Uterus (tissue), 4 donors: ENCODE results near the gene CPM. TPM values are rescaled to one million over a fixed set of nuclear protein-coding genes. Genes with fewer than 3 reads are reported as not detected.

Experiments
- DNase-seq, 2 donors: peaks; one replicate each; pipeline ENCODE4 v3.0.0-alpha.2; 2019 to 2020
- H3K27ac ChIP-seq, 2 donors: fragments of 200-600 bp; sonication (generic); 1 replicate in 1 of 2; 2 replicates in 1 of 2; pipeline ENCODE4 v1.5.1; 2016 to 2018
- H3K27me3 ChIP-seq, 2 donors: fragments of 200-600 bp; sonication (generic); one replicate each; pipeline ENCODE4 v1.5.1; 2018 to 2019; ENCODE audit warnings: control low read depth in 1 of 2
- H3K36me3 ChIP-seq, 2 donors: fragments of 200-600 bp; sonication (generic); one replicate each; pipeline ENCODE4 v1.5.1; 2019; ENCODE audit warnings: control low read depth in 1 of 2
- H3K4me1 ChIP-seq, 2 donors: fragments of 200-600 bp; sonication (generic); one replicate each; pipeline ENCODE4 v1.5.1; 2018 to 2019; ENCODE audit warnings: control low read depth in 1 of 2
- H3K4me3 ChIP-seq, 2 donors: fragments of 200-600 bp; sonication (generic); 1 replicate in 1 of 2; 2 replicates in 1 of 2; pipeline ENCODE4 v1.5.1; 2018 to 2019; ENCODE audit warnings: mild to moderate bottlenecking in 1 of 2
- H3K9me3 ChIP-seq, 2 donors: fragments of 200-600 bp; sonication (generic); one replicate each; pipeline ENCODE4 v1.5.1; 2019; ENCODE audit warnings: control low read depth in 1 of 2
- POLR2A ChIP-seq, 2 donors: fragments of 450-650 bp; IDR thresholded peaks; one replicate each; pipeline ENCODE4 v1.6.1; 2016; ENCODE audit warnings: antibody characterized with exemption in 2 of 2, mild to moderate bottlenecking in 1 of 2, moderate library complexity in 1 of 2
- intact Hi-C: fragments of 100-400 bp; cut with DNase I; formaldehyde crosslinking; loops from one replicate; pipeline ENCODE4 v1.15.1; 2023; ENCODE audit warnings: low total_unique reads
- total RNA-seq, 4 donors: library from RNA; depleted of rRNA in 3 of 4; stranded (reverse); fragments of >200 nt in 3 of 4; gene quantifications; one replicate each; pipeline versions ENCODE4 v1.1.0 to v1.2.4, GENCODE V29; 2014 to 2023
- TF ChIP-seq, protein P1 (sequence below), 4 experiments: fragments of 200-600 bp in 2 of 4; fragments of 450-650 bp in 2 of 4; sonication (generic) in 2 of 4; IDR thresholded peaks; one replicate each; pipeline ENCODE4 v1.5.1; 2016 to 2019; ENCODE audit warnings: antibody characterized with exemption in 4 of 4, mild to moderate bottlenecking in 2 of 4, moderate library complexity in 1 of 4
- donor health status: DM: yes; HTN: yes; CAD: no.

Gene CPM
- total RNA-seq, 4 donors from 2014 or later: 4.4 to 20.0 (median 10.7) TPM

DNA sequence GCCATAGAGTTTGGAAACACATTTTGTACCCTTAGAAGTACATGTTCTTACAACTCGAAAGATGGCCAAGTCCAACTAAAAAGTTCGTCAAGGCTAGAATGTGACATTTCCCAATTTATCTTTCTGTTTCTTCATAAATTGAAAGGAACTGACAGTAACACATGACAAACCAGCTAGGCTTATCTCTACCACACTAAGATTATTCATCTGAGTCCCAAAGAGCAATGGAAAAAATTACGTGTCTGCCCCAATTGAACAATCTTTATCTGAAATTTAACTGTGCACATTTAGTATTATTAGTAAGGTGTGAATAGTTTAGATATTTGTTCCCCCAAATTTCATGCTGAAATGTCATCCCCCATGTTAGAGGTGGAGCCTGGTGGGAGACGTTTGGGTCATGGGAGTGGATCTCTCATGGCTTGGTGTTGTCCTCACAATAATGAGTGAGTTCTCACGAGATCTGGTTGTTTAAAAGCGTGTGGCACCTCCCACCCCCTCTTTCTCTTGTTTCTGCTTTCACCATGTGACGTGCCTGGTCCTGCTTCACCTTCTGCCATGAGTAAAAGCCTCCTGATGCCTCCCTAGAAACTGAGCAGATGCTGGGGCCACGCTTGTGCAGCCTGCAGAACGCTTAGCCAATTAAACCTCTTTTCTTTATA is 13.3 kb downstream of the CPM start:
- Histone ChIP-seq H3K9me3 (no peaks in the 10 kb centered on the region), H3K4me3 (no peak overlapping the region), H3K27me3 (no peaks in the 10 kb centered on the region), H3K36me3 (no peaks in the 10 kb centered on the region), H3K27ac (no peak overlapping the region), H3K4me1 (no peaks in the 10 kb centered on the region)
- TF ChIP-seq, protein P1, sequence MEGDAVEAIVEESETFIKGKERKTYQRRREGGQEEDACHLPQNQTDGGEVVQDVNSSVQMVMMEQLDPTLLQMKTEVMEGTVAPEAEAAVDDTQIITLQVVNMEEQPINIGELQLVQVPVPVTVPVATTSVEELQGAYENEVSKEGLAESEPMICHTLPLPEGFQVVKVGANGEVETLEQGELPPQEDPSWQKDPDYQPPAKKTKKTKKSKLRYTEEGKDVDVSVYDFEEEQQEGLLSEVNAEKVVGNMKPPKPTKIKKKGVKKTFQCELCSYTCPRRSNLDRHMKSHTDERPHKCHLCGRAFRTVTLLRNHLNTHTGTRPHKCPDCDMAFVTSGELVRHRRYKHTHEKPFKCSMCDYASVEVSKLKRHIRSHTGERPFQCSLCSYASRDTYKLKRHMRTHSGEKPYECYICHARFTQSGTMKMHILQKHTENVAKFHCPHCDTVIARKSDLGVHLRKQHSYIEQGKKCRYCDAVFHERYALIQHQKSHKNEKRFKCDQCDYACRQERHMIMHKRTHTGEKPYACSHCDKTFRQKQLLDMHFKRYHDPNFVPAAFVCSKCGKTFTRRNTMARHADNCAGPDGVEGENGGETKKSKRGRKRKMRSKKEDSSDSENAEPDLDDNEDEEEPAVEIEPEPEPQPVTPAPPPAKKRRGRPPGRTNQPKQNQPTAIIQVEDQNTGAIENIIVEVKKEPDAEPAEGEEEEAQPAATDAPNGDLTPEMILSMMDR (IDR thresholded peaks at IDR 0.05): no peak
- TF ChIP-seq POLR2A (IDR thresholded peaks at IDR 0.05): no peak
- no peak for DNase-seq
- intact Hi-C loops: no loop called here

DNA sequence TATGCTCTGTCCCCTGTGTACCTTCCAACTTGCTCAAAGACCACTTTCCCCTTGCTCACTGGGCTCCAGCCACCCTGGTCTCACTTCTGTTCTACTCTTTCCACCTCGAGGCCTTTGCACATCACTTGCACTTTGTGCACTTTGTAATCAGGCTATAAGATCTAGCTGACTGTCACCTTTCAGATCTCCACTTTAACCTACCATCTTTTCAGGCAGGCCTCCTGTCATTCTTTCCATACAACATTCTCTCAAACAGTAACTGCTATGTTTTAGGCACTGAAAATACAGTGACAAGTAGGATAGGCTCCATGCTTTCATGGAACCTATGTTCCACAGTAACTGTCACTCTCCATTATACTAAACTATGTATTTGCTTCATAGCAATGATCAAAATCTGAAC is 14.0 kb downstream of the CPM start:
- Histone ChIP-seq H3K4me3 (no peak overlapping the region), H3K27ac (no peak overlapping the region), H3K4me1 (no peaks in the 10 kb centered on the region), H3K9me3 (no peaks in the 10 kb centered on the region), H3K36me3 (no peaks in the 10 kb centered on the region), H3K27me3 (no peaks in the 10 kb centered on the region)
- intact Hi-C loops: no loop called here
- TF ChIP-seq POLR2A (IDR thresholded peaks at IDR 0.05): no peak
- TF ChIP-seq, protein P1 (IDR thresholded peaks at IDR 0.05): no peak
- DNase-seq: no peak

DNA sequence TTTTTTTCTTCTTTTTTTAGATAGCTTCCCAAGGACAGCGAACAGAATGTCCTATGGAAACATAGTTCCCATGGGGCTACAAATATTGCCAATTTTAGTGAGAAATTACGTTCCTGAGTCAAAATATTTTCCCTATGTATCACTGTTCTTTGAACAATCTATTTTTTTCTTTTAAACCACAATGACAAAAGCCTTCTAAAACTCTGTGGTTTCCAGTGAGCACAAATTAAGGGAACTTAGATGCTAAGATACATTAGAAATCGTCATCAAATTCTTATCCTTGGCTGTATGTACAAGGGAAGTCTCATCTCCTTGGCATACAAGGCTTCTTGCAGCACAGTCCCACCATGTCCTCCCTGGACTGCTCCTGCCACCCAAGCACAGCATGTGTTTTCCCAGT is 17.9 kb downstream of the CPM start:
- no peak overlapping the region for H3K4me3 ChIP-seq
- H3K4me1 ChIP-seq: no peaks in the 10 kb centered on the region
- H3K27me3 ChIP-seq: no peaks in the 10 kb centered on the region
- DNase-seq: no peak
- H3K9me3 ChIP-seq: no peaks in the 10 kb centered on the region
- H3K36me3 ChIP-seq: no peaks in the 10 kb centered on the region
- intact Hi-C loops: no loop called here
- TF ChIP-seq, protein P1 (IDR thresholded peaks at IDR 0.05): no peak
- no peak for TF ChIP-seq POLR2A (IDR thresholded peaks at IDR 0.05)
- H3K27ac ChIP-seq: peak overlapping the region in 1 of 2 donors; percentile 33

DNA sequence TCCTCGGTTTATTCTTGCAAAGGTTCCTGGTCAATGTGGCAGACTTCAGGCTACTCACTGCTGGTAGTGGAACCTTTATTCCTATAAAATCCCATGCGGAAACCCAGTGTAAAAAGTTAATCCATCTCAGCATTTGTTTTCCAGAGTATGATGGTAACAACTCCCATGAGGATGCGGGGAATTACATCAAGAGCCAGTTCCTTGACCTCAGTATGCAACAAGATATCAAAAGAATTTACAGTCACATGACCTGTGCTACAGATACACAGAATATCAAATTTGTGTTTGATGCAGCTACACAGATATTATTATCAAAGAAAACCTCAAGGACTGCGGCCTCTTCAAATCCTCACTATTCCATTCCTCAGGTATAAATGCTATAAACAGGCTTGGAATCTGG is 19.3 kb downstream of the CPM start:
- intact Hi-C loops: no loop called here
- no peaks in the 10 kb centered on the region for H3K27me3 ChIP-seq

DNA sequence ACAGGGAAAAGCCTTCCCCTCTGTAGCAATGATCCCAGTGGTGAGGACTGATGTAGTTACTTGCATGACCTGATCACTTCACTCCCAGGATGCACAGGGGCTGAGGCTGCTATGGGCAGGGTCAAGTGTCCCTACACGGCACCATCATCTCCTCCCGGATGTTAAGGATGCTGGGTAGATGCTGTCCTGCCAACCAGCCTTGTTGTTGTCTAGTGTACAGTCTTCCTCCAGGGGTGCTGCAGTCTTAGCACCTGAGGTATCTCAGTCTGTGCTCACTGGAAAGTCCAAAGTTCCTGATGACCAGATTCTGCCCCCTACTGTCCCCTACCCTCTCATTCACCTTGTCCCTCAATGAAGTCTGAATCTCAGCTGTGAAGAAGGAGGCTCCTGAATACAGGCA is 20.1 kb downstream of the CPM start:
- Histone ChIP-seq H3K27ac (no peak overlapping the region), H3K4me3 (no peak overlapping the region), H3K36me3 (no peaks in the 10 kb centered on the region), H3K27me3 (no peaks in the 10 kb centered on the region), H3K9me3 (no peaks in the 10 kb centered on the region), H3K4me1 (no peaks in the 10 kb centered on the region)
- intact Hi-C loops: no loop called here
- no peak for DNase-seq
- TF ChIP-seq, protein P1 (IDR thresholded peaks at IDR 0.05): no peak
- no peak for TF ChIP-seq POLR2A (IDR thresholded peaks at IDR 0.05)

More for the DNA sequence above, 19.3 kb downstream of the CPM start:
- Histone ChIP-seq H3K36me3 (no peaks in the 10 kb centered on the region), H3K4me1 (no peaks in the 10 kb centered on the region), H3K27ac (peak overlapping the region in 1 of 2 donors; percentile 10), H3K9me3 (no peaks in the 10 kb centered on the region), H3K4me3 (no peak overlapping the region)
- no peak for DNase-seq
- TF ChIP-seq, protein P1 (IDR thresholded peaks at IDR 0.05): no peak
- TF ChIP-seq POLR2A (IDR thresholded peaks at IDR 0.05): no peak
